Embryonic facial prominence (tissue), 1 donor: ENCODE data around the gene RGMA.
A peak's percentile ranks its signal among the peaks of the same experiment; 100 is the strongest.

ENCODE experiments used
- DNase-seq: peaks from one replicate; pipeline ENCODE4 v3.0.0-alpha.2; 2016; ENCODE audit errors: extremely low spot score

The RGMA gene

GRCh38 chr15:93093765-93094164 is 4.8 kb upstream of the RGMA start:
- DNase-seq: no peak

- no peak for DNase-seq
Observed at GRCh38 chr15:93091465-93091864, 2.5 kb upstream of the RGMA start.

DNA sequence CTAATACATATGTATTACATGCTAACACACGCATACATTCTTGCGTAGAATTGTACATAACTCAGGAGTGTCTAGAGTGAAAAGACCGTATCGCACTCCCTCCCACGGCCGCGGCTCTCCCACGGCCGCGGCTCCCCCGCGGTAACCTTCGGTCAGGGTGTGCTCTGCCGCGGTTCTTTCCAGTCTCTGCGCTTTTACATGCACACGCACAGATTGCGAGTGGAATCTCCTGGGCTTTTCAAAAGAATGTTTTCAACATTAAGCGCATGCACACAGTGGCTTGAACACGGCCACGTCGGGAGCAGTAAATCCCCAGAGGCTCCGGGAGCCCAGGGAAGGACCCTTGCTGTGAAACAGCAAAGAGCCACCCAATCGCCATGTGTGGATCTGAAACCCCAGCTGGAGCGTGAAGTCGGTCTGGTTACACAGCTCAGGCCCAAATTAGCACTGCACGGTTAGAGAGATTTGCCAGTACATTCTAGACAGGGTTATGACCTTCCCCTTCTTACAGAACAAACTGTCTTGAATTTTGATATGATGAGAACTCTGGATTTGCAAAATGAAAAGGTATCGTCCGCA is 805 bp upstream of the RGMA start:
- no peak for DNase-seq

- DNase-seq: no peak
Observed at GRCh38 chr15:93088200-93088980, 621 bp downstream of the RGMA start.

DNA sequence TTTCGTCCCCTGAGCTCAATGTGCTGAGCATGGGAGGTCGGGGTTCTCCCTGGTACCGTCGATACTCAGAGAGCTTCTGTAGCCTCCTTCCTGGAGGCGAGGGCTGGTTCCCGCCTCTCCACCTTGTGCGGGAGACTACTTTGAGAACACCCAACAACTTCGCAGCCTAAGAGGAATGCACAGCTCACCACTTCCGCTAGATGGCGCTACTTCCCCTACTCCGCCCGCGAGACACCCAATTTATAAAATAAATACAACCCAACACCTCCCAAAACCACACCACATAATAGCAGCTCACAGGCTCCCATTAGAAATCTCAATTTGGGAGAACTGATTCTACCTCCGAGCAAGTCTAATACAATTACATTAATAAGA is 1.2 kb downstream of the RGMA start:
- DNase-seq: peak; percentile 74

GRCh38 chr15:93086791-93087190 is 2.2 kb downstream of the RGMA start:
- DNase-seq: no peak

GRCh38 chr15:93085692-93086091 is 3.3 kb downstream of the RGMA start:
- DNase-seq: no peak

DNA sequence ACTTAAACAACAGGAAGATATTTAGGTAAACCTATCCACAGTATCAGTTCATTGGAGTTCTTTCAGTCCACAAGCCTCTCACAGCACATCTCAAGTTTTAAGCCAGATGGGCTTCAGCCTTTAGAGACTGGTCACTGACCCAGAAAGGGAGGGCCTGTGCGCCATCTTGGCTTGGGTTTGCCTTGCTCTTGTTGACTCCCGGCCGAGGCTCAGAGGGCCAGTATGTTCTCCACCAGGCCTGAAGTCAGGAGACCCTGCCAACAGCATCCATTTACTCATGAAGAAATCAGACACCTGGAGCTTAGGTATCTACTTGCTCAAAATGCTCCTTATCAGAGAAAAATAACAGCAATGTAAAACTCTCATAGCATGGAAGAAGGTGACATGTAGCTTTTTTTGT is 6.2 kb downstream of the RGMA start:
- DNase-seq: no peak

GRCh38 chr15:93081399-93081798 is 7.6 kb downstream of the RGMA start:
- no peak for DNase-seq

GRCh38 chr15:93080451-93080850 is 8.6 kb downstream of the RGMA start:
- DNase-seq: no peak

- no peak for DNase-seq
Observed at GRCh38 chr15:93076875-93077274, 12.1 kb downstream of the RGMA start.

DNA sequence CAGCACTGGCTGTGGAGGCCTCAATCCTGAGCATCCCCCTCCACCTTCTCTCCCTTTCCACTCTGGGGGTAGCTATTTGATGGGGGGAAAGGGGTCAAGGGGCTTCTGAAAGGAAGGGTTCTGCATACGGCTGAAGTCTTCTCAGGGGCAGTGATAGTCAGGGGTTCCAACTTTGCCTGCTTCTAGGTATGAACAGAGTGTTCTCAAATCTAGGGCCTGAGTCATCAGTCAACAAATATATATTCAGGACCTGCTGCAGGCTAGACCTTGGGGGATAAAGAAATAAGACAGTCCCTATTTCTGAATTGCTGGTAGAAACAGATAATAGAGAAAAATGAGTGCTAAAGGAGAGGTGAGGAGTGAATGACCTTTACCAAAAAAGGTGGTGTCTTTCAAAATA is 12.8 kb downstream of the RGMA start:
- no peak for DNase-seq

DNA sequence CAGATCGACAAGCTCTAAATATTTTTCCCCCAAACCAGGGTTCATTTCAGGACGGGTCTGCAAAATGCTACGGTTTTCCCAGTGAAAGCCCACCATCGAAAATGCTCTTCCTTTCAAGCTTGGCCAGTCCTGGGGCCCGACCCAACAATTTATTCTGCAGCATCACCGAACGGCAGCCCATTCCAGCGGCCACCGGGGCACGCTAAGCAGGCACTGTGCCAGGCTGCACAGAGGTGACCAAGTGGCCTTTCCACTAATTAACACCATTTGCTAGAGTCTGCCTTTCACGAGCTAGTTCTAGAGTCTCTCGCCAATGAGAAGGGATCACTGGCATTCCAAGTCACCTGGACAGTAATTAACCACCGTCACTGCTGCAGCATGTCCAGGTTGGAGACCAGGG is 14.4 kb downstream of the RGMA start:
- DNase-seq: no peak

DNA sequence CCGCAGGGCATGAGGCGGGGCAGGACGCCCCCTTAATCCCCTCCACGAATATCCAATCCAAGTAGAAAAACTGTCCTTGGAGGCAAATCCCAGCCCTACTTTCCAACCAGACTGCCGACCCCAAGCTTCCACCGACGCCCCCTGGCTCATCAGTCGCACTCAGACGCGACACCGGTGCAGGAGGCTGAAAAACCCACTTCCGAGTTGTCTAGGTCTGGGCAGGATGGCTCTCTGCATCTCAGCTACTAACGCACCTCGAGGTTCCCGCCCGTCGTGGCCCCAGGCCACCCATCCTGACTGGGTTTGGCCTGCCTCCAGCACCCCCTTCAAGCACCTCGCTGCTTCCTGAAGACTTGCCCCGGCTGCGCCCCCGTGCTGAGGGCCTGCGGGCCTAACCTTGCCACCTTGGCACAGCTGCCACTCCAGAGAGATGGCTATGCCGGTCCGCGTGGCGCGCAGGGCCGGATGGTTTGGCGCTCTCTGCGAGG is 15.5 kb downstream of the RGMA start:
- DNase-seq: no peak

- peak; percentile 55 for DNase-seq
Observed at GRCh38 chr15:93072411-93073394, 16.3 kb downstream of the RGMA start.

GRCh38 chr15:93072011-93072410 is 17.0 kb downstream of the RGMA start:
- peak; percentile 66 for DNase-seq

GRCh38 chr15:93071469-93071936 is 17.5 kb downstream of the RGMA start:
- DNase-seq: no peak

DNA sequence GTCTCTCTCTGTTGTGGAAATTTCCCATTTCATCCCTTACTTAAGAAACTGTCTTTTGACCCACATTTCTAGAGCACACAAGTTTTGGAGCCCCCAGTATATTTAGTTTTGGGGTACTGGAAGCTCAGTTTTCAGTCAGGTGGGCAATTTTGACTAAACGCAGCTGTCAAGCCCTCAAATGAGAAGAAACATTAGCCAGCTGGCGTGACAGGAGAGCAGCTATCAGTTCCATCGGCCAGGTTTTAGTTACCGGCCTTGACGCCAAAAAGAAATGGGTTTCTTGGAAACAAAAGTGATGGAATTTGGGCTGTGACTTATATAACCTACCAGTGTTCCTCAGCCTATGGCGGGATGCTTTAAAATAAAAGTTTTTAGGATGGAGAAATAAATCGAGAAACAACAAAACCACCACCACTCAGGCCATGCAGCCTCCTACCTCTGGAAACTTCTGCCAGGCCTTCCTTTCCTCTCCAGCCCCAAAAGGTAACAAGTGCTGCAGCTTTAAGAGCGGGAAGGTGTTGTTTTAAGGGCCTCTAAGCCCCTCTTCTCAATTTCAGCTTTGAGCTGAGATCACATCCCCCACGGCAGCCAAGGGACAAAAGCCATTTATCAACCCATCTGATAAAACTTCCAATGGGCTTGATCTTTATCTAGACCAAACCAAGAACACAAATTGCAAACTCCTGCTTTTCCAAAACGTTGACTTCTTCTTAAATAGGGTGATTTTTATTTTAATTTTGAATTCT is 18.3 kb downstream of the RGMA start:
- no peak for DNase-seq

DNA sequence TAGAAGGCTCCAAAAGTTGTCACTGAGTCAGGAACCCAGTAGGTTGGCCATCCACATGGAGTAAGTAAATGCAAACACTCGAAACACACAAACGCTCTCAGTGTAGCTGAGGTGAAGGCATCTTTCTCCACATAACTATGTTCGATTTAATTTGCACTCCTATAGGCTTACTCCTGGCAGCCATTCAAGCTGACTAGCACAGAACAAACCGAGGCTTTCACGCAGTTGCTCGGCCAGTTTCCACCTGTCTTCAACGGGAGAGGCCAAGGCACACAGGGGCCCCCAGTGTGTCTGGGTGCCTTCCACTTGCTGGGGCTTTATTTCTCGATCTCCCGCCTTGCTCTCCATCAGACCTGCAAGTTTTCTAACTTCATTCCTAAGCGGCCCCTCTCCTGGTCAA is 18.9 kb downstream of the RGMA start:
- DNase-seq: no peak

- no peak for DNase-seq
Observed at GRCh38 chr15:93068581-93069199, 20.3 kb downstream of the RGMA start.

GRCh38 chr15:93067649-93068085 is 21.3 kb downstream of the RGMA start:
- no peak for DNase-seq
